CMK (cell line): ENCODE data around the gene LIF.

Experiments used
- DNase-seq: peaks from one replicate; pipeline ENCODE4 v3.0.0-alpha.2; 2010; ENCODE audit warnings: low read depth

Gene LIF

GRCh38 chr22:30262917-30263741, 16.6 kb upstream of the LIF start:
- DNase-seq, result no peak

GRCh38 chr22:30262112-30262511, 15.6 kb upstream of the LIF start:
- DNase-seq, result no peak

DNA sequence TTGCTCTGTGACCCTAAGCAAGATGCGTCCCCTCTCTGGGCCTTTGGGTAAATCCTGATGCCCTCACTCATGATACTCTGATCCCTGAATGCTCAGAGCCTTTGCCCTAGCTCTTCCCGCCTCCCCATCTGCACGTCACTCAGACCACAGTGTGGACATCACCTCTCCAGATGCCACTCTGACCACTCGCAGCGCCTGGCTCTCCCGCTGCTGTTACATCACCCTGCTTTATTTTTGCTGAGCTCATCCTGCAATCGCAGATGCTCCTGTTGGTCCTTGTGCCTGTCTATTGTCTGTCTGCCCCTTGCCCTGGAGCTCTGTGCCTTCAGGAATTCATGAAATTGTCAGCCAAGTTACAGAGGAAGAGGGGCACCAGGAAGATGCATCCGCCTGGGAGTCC, 14.6 kb upstream of the LIF start:
- no peak for DNase-seq

GRCh38 chr22:30260682-30261081, 14.1 kb upstream of the LIF start:
- no peak for DNase-seq

GRCh38 chr22:30260276-30260675, 13.7 kb upstream of the LIF start:
- no peak for DNase-seq

- no peak for DNase-seq
Observed at GRCh38 chr22:30254314-30254713, 7.8 kb upstream of the LIF start.

GRCh38 chr22:30253205-30253852, 6.8 kb upstream of the LIF start:
- no peak for DNase-seq

DNA sequence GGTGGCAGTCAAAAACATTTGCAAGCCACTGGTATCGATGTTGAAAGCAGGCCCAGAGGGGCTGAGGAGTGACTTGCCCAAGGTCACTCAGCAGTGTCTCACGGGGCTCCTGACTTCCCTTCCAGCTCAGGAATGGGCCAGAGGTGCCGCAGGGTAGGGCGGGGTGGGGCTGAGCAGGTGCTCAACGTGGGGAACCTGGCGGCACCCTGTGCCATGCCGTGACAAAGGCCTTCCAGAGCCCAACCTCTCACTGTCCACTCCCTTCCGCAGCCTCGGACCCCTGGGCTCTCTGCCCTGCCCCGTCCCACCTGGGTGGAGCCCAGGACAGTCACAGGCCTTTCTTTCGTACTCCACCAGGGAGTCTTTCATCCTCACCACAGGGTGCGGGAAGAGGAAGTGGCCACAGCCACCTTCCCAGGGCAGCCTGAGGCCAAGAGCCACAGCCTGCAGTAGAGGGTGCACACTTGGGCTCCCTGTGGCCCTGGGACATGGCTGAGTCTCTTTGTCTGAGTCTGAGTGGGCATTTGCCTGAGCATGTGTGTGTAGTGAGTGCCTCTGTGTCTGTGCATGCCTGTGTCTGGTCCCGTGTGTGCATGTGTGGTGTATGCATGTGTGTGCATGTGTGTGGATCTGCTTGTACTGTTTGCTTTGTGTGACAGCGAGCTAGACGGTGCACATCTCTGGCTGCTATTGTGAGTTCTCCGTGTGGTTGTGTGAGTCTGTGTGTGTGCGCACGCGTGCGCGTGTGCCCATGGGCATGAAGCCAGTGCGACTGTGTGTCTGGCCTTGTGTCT, 6.0 kb upstream of the LIF start:
- no peak for DNase-seq

DNA sequence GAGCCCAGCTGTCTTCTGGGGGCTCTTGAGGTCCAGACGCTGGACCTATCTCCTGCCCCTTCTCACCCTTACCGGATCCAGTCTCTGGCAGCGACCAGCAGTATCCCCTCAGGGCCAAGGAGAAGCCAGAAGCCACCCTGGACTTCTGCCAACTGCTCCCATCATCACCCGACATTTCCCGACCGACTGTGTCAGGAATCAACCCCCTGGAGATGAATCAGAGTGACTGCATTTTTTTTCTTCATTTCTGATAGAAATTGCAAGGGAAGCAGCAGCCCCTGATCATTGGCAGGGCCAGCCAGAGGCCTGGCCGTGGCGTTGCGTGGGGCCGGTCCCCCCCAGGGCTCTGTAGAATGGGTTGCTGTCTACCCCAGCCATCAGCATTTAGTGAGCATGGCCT, 5.2 kb upstream of the LIF start:
- DNase-seq, result no peak

GRCh38 chr22:30250661-30251267, 4.2 kb upstream of the LIF start:
- no peak for DNase-seq

- DNase-seq, result no peak
Observed at GRCh38 chr22:30250039-30250565, 3.5 kb upstream of the LIF start.

DNA sequence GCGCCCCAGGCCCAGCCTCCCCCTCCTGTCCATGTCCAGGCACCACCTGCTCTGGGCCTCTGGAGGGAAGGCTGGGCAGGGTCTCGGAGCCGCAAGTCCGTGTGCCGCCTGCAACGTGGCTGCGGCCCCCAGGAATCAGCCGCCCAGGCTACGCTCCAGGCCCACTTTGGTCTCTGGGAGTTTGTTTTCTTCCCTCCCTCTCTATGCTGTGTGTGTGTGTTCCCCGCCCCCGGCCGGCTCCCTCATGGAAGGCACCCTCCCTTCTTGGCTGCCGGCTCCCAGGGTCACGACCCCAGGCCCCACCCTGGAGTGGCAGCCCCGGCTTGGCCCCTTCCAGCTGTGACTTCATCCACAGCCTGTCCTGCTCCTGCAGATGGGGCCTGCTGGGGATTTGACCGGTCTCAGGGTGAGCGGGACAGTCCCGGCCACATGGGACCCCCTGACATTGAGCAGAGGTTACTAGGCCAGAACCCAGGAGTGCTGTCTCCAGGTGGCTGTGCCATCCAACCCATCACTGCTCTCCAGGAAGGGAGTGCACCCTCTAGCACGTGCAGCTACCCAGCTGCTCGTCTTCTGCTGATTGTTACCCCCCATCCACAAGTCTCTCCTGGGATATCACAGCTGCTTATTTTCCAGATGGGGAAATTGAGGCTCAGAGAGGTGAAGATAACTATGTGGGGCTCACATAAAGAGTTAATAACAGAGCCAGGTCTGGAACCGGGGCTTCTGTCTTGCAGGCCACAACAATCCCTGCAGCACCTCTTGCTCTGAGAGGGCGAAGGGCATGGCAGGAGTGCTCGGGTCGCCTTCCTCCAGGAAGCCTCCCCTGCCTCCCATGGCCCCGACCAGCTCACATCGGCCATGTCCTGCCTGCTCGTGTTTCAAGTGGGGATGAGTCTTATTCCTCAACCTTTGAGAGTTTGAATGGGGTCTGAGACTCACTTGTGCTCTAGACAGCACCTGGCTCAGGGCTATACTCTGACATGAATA, 2.8 kb upstream of the LIF start:
- DNase-seq, result no peak

- no peak for DNase-seq
Observed at GRCh38 chr22:30248484-30248883, 1.9 kb upstream of the LIF start.

- DNase-seq, result no peak
Observed at GRCh38 chr22:30247974-30248373, 1.4 kb upstream of the LIF start.

DNA sequence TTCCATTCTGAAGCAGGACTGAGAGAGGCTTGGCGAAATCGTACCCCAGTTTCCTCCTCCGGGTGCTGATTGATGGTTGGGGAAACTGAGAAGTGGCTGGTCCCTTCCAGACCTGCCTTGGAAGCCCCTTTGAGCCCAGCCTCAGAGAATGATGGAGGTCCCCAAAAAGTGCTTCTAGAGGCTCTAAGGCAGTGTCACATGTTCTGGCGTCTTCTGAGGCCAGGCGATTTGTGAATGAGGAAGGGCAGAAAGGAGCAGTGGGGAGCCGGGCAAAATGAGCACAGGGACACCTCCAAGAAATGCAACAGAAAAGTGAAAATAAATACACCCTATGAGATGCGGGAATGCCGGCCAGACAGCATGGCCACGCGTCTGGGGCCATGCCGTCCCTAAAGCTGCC, 1.0 kb upstream of the LIF start:
- DNase-seq, result no peak

GRCh38 chr22:30246814-30247376, 336 bp upstream of the LIF start:
- no peak for DNase-seq

DNA sequence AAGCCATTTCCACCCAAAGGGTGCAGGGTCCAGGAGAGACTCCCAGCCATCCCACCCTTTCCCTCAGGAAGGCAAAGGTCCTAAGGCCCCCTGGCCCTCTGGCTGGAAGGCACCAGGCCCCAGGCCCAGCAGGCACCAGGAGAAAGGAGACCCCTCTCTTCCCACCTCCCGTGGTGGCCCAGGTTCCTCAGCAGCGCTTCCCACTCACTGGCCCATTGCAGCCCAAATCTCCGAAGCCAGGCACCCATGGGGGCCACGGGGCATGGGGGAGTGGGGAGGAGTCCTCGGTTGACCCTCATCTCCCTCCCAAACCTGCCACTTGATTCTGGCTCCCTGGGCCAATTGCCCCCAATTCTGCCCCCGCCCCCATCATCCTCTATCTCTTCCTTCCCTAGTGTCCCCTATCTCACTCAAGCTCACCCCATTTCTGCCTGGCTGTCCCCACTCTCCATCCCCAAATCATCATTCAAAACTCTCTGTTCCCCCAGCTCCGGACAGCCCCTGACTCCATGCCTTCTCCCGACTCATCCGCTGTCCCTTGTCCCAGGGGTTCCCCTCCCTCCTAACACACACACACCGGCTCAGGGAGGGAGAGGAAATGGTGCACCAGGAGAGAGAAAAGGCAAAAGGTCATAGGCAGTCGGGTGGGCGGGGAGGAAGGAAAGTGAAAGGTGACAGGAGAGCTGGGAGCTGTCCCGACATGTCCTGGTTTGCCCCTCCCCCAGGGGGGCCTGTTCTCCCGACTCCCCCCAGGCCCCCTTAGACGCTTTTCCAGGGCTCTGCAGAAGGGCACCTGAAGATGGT, 1.2 kb downstream of the LIF start:
- no peak for DNase-seq

DNA sequence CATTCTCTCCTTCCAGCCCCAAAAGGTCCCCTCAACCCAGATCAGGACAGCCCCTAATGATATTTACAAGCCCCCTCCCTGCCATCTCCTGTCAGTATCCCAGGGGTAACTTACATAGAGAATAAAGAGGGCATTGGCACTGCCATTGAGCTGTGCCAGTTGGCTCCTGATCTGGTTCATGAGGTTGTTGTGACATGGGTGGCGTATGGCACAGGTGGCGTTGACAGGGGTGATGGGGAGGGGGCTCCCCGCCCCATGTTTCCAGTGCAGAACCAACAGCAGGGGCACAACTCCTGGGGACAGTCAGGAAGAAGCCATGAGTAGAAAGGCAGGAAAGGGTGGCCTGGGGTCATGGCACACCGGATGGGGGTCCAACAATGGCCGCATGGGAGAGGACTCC, 1.9 kb downstream of the LIF start:
- no peak for DNase-seq

GRCh38 chr22:30244066-30244465, 2.5 kb downstream of the LIF start:
- no peak for DNase-seq

GRCh38 chr22:30243661-30244060, 2.9 kb downstream of the LIF start:
- no peak for DNase-seq
